H9 (cell line): ENCODE measurements around the gene CDC37. TPM values are rescaled to one million over a fixed set of nuclear protein-coding genes. Genes with fewer than 3 reads are reported as not detected.
A peak's percentile ranks its signal among the peaks of the same experiment; 100 is the strongest.

Experiments
- DNase-seq: peaks from one replicate; pipeline ENCODE4 v3.0.0-alpha.2; 2017
- H2AFZ ChIP-seq: one replicate; pipeline ENCODE4 v1.6.1; 2013; ENCODE audit warnings: mild to moderate bottlenecking, low read length, control low read depth, moderate library complexity
- H2AK5ac ChIP-seq: 2 replicates; pipeline ENCODE4 v1.6.1; 2013; ENCODE audit warnings: low read length, control low read depth, mixed read lengths; ENCODE audit not compliant: insufficient read length
- H2BK120ac ChIP-seq: one replicate; pipeline ENCODE4 v1.6.1; 2013; ENCODE audit warnings: low read depth, mild to moderate bottlenecking, low read length, control low read depth, inconsistent platforms; ENCODE audit not compliant: poor library complexity, severe bottlenecking
- H2BK12ac ChIP-seq: 2 replicates; pipeline ENCODE4 v1.6.1; 2013; ENCODE audit warnings: low read length, control low read depth, mixed read lengths, low read depth; ENCODE audit not compliant: insufficient read length
- H2BK15ac ChIP-seq: 2 replicates; pipeline ENCODE4 v1.6.1; 2013; ENCODE audit warnings: low read depth, low read length, control low read depth
- H2BK20ac ChIP-seq: one replicate; pipeline ENCODE4 v1.6.1; 2013; ENCODE audit warnings: low read depth, mild to moderate bottlenecking, low read length, control low read depth, inconsistent platforms; ENCODE audit not compliant: poor library complexity, severe bottlenecking
- H2BK5ac ChIP-seq: 2 replicates; pipeline ENCODE4 v1.6.1; 2013; ENCODE audit warnings: low read length, control low read depth, mixed read lengths; ENCODE audit not compliant: insufficient read length
- H3K14ac ChIP-seq: 2 replicates; pipeline ENCODE4 v1.6.1; 2013; ENCODE audit warnings: low read length, control low read depth; ENCODE audit not compliant: insufficient read depth
- H3K18ac ChIP-seq: 2 replicates; pipeline ENCODE4 v1.6.1; 2013; ENCODE audit warnings: low read depth, mild to moderate bottlenecking, mixed read lengths, low read length, control low read depth; ENCODE audit not compliant: insufficient read length
- H3K23ac ChIP-seq: 2 replicates; pipeline ENCODE4 v1.6.1; 2013; ENCODE audit warnings: low read length, control low read depth, mixed read lengths, low read depth; ENCODE audit not compliant: insufficient read length
- H3K23me2 ChIP-seq: 2 replicates; pipeline ENCODE4 v1.6.1; 2013; ENCODE audit warnings: low read depth, mild to moderate bottlenecking, mixed read lengths, low read length, control low read depth; ENCODE audit not compliant: insufficient read length, poor library complexity, severe bottlenecking
- H3K27ac ChIP-seq: 2 replicates; pipeline ENCODE4 v1.5.1; 2013; ENCODE audit warnings: low read length, control low read depth, mixed read lengths, low read depth; ENCODE audit not compliant: insufficient read length
- H3K27me3 ChIP-seq: 2 replicates; pipeline ENCODE4 v1.6.1; 2013; ENCODE audit warnings: low read length, control low read depth, inconsistent platforms; ENCODE audit not compliant: insufficient read depth
- H3K4ac ChIP-seq: 2 replicates; pipeline ENCODE4 v1.6.1; 2013; ENCODE audit warnings: low read depth, mild to moderate bottlenecking, control low read depth, inconsistent platforms, low read length, moderate library complexity
- H3K4me1 ChIP-seq: 2 replicates; pipeline ENCODE4 v1.6.1; 2013; ENCODE audit warnings: low read length, control low read depth, inconsistent platforms; ENCODE audit not compliant: insufficient read depth
- H3K4me2 ChIP-seq: 2 replicates; pipeline ENCODE4 v1.6.1; 2013; ENCODE audit warnings: low read length, control low read depth, mixed read lengths; ENCODE audit not compliant: insufficient read length, insufficient read depth
- H3K56ac ChIP-seq: 2 replicates; pipeline ENCODE4 v1.6.1; 2013; ENCODE audit warnings: low read depth, mild to moderate bottlenecking, mixed read lengths, low read length, control low read depth; ENCODE audit not compliant: insufficient read length
- H3K79me1 ChIP-seq: 2 replicates; pipeline ENCODE4 v1.6.1; 2013; ENCODE audit warnings: low read depth, mild to moderate bottlenecking, moderate library complexity, low read length, control low read depth, inconsistent platforms; ENCODE audit not compliant: insufficient read depth, poor library complexity, severe bottlenecking
- H3K79me2 ChIP-seq: 2 replicates; pipeline ENCODE4 v1.6.1; 2013; ENCODE audit warnings: low read length, control low read depth, inconsistent platforms; ENCODE audit not compliant: insufficient read depth
- H3K9ac ChIP-seq: 2 replicates; pipeline ENCODE4 v1.6.1; 2013; ENCODE audit warnings: low read length, control low read depth, mixed read lengths; ENCODE audit not compliant: insufficient read length; ENCODE audit errors: extremely low read depth
- H3K9me3 ChIP-seq: one replicate; pipeline ENCODE4 v1.6.1; 2013; ENCODE audit warnings: low read depth, low read length, inconsistent platforms; ENCODE audit not compliant: control insufficient read depth
- H3T11ph ChIP-seq: one replicate; pipeline ENCODE4 v1.6.1; 2013; ENCODE audit warnings: mild to moderate bottlenecking, low read length, control low read depth, inconsistent platforms
- H4K20me1 ChIP-seq: one replicate; pipeline ENCODE4 v1.6.1; 2013; ENCODE audit not compliant: control insufficient read depth, insufficient read length, insufficient read depth
- H4K5ac ChIP-seq: 2 replicates; pipeline ENCODE4 v1.6.1; 2013; ENCODE audit warnings: low read depth, mild to moderate bottlenecking, mixed read lengths, low read length, control low read depth; ENCODE audit not compliant: insufficient read length
- H4K8ac ChIP-seq: replicated peaks from 2 replicates; pipeline ENCODE4 v1.6.1; 2013; ENCODE audit warnings: low read length, control low read depth, mixed read lengths, low read depth; ENCODE audit not compliant: insufficient read length
- H4K91ac ChIP-seq: 2 replicates; pipeline ENCODE4 v1.6.1; 2013; ENCODE audit warnings: low read depth, mild to moderate bottlenecking, moderate library complexity, mixed read lengths, low read length, control low read depth; ENCODE audit not compliant: insufficient read length
- H3K27ac Mint-ChIP-seq, 3 experiments: 2 replicates in 2 of 3; 3 replicates in 1 of 3; pipeline ENCODE4 v1.8.0; 2020 to 2021; ENCODE audit warnings: mixed read lengths in 3 of 3, mild to moderate bottlenecking in 1 of 3, moderate library complexity in 1 of 3
- H3K27me3 Mint-ChIP-seq: 2 replicates; pipeline ENCODE4 v1.8.0; 2021; ENCODE audit warnings: low read depth, mild to moderate bottlenecking, moderate library complexity, mixed read lengths
- H3K36me3 Mint-ChIP-seq, 3 experiments: 2 replicates in 2 of 3; 3 replicates in 1 of 3; pipeline ENCODE4 v1.8.0; 2020 to 2021; ENCODE audit warnings: low read depth in 3 of 3, mixed read lengths in 3 of 3; ENCODE audit not compliant: insufficient read depth in 1 of 3
- H3K4me1 Mint-ChIP-seq, 2 experiments: 2 replicates each; pipeline ENCODE4 v1.8.0; 2020; ENCODE audit warnings: mixed read lengths in 2 of 2
- H3K4me3 Mint-ChIP-seq, 2 experiments: 2 replicates in 1 of 2; 3 replicates in 1 of 2; pipeline ENCODE4 v1.8.0; 2020 to 2021; ENCODE audit warnings: mild to moderate bottlenecking in 2 of 2, mixed read lengths in 2 of 2, moderate library complexity in 1 of 2
- H3K9me3 Mint-ChIP-seq, 2 experiments: 2 replicates in 1 of 2; 3 replicates in 1 of 2; pipeline ENCODE4 v1.8.0; 2020; ENCODE audit warnings: mild to moderate bottlenecking in 2 of 2, mixed read lengths in 2 of 2, moderate library complexity in 1 of 2
- WGBS: extraction: QIAGEN DNeasy Blood & Tissue Kit; methylation state at CpG from one replicate; pipeline ENCODE4 v1.1.7; 2013; ENCODE audit warnings: missing lambda C conversion rate, low lambda C conversion rate, mixed read lengths; ENCODE audit not compliant: insufficient read length; ENCODE audit errors: extremely low coverage; 5-methylcytosine and 5-hydroxymethylcytosine counted together
- total RNA-seq: library from RNA; stranded (reverse); gene quantifications from 2 replicates; pipeline ENCODE4 v1.2.1, GENCODE V29; 2021
- TF ChIP-seq, protein P1 (sequence below): fragments of 200-600 bp; sonication (generic); conservative IDR thresholded peaks from 3 replicates; pipeline ENCODE4 v1.8.0; 2021; ENCODE audit warnings: antibody characterized with exemption, mild to moderate bottlenecking

CDC37 gene
- total RNA-seq, 1 experiment from 2014 or later, result 155 TPM

GRCh38 chr19:10431943-10432735, 28.8 kb upstream of the CDC37 start:
- no peak overlapping the region for H3K4ac ChIP-seq
- no peak overlapping the region for H3K56ac ChIP-seq
- TF ChIP-seq, protein P1, sequence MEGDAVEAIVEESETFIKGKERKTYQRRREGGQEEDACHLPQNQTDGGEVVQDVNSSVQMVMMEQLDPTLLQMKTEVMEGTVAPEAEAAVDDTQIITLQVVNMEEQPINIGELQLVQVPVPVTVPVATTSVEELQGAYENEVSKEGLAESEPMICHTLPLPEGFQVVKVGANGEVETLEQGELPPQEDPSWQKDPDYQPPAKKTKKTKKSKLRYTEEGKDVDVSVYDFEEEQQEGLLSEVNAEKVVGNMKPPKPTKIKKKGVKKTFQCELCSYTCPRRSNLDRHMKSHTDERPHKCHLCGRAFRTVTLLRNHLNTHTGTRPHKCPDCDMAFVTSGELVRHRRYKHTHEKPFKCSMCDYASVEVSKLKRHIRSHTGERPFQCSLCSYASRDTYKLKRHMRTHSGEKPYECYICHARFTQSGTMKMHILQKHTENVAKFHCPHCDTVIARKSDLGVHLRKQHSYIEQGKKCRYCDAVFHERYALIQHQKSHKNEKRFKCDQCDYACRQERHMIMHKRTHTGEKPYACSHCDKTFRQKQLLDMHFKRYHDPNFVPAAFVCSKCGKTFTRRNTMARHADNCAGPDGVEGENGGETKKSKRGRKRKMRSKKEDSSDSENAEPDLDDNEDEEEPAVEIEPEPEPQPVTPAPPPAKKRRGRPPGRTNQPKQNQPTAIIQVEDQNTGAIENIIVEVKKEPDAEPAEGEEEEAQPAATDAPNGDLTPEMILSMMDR, result no peak
- H3T11ph ChIP-seq, result no peak overlapping the region
- no CpG with 5 or more reads among the region's 64 CpGs for WGBS
- no peak overlapping the region for H2BK5ac ChIP-seq
- H3K9ac ChIP-seq, result no peak overlapping the region
- H3K79me2 ChIP-seq, result no peaks in the 10 kb centered on the region
- peaks cover 2% of the 10 kb centered on the region for H4K20me1 ChIP-seq
- no peak overlapping the region for H2AK5ac ChIP-seq
- no peaks in the 10 kb centered on the region for H3K4me1 ChIP-seq
- H4K8ac ChIP-seq, result no peak overlapping the region
- no peak overlapping the region for H3K4me2 ChIP-seq
- peak; percentile 69 for DNase-seq
- peaks cover 0 to 4% (median 0%) of the 10 kb centered on the region in 3 experiments; a peak in 2 of 7 replicates for H3K36me3 Mint-ChIP-seq
- H3K79me1 ChIP-seq, result no peaks in the 10 kb centered on the region
- peaks cover 69% of the 10 kb centered on the region for H3K27me3 Mint-ChIP-seq
- H3K23ac ChIP-seq, result no peak overlapping the region
- no peak overlapping the region for H4K91ac ChIP-seq
- no peak overlapping the region for H3K27ac Mint-ChIP-seq
- peaks cover 15 to 21% of the 10 kb centered on the region in 2 experiments; a peak in 3 of 4 replicates for H3K4me1 Mint-ChIP-seq
- H2BK12ac ChIP-seq, result no peak overlapping the region
- no peak overlapping the region for H2BK20ac ChIP-seq
- no peaks in the 10 kb centered on the region for H3K9me3 ChIP-seq
- no peaks in the 10 kb centered on the region for H3K23me2 ChIP-seq
- H3K27me3 ChIP-seq, result peaks cover 26% of the 10 kb centered on the region
- H4K5ac ChIP-seq, result no peak overlapping the region
- H2BK120ac ChIP-seq, result no peak overlapping the region
- H3K27ac ChIP-seq, result no peak overlapping the region
- H2AFZ ChIP-seq, result no peak overlapping the region
- no peak overlapping the region for H3K14ac ChIP-seq
- no peak overlapping the region for H3K18ac ChIP-seq
- H3K9me3 Mint-ChIP-seq, result peaks cover 4 to 9% of the 10 kb centered on the region in 2 experiments; a peak in 3 of 5 replicates
- no peak overlapping the region for H2BK15ac ChIP-seq
- H3K4me3 Mint-ChIP-seq, result peak overlapping the region; percentile 59 to 77
